Stomach smooth muscle (tissue), 2 donors: Measurements from ENCODE around the gene ETNPPL.
"Not testable (repeated sequence)": the region's sequence is repeated elsewhere in the genome, so short reads cannot be mapped to it uniquely, and the experiment has no call there.

Source experiments
- H3K27ac ChIP-seq: one replicate; pipeline ENCODE4 v1.7.0; 2013; ENCODE audit warnings: mild to moderate bottlenecking, low read length, inconsistent platforms
- H3K27me3 ChIP-seq, 2 donors: one replicate each; pipeline ENCODE4 v1.7.0; 2013; ENCODE audit warnings: low read length in 2 of 2; ENCODE audit not compliant: insufficient read depth in 2 of 2, control insufficient read depth in 1 of 2
- H3K36me3 ChIP-seq, 2 donors: one replicate each; pipeline ENCODE4 v1.7.0; 2013; ENCODE audit warnings: low read length in 2 of 2; ENCODE audit not compliant: control insufficient read depth in 2 of 2, insufficient read depth in 2 of 2
- H3K4me1 ChIP-seq: one replicate; pipeline ENCODE4 v1.7.0; 2013; ENCODE audit warnings: low read length; ENCODE audit not compliant: control insufficient read depth, insufficient read depth
- H3K4me3 ChIP-seq, 2 donors: one replicate each; pipeline ENCODE4 v1.7.0; 2013; ENCODE audit warnings: low read length in 2 of 2
- H3K9ac ChIP-seq, 2 donors: one replicate each; pipeline ENCODE4 v1.7.0; 2013; ENCODE audit warnings: low read length in 2 of 2, mild to moderate bottlenecking in 1 of 2
- H3K9me3 ChIP-seq, 2 donors: one replicate each; pipeline ENCODE4 v1.7.0; 2013; ENCODE audit warnings: low read length in 2 of 2; ENCODE audit not compliant: control insufficient read depth in 2 of 2
- donor health status: healthy.
- donor health status: Pancreatic carcinoma.

The ETNPPL gene

DNA sequence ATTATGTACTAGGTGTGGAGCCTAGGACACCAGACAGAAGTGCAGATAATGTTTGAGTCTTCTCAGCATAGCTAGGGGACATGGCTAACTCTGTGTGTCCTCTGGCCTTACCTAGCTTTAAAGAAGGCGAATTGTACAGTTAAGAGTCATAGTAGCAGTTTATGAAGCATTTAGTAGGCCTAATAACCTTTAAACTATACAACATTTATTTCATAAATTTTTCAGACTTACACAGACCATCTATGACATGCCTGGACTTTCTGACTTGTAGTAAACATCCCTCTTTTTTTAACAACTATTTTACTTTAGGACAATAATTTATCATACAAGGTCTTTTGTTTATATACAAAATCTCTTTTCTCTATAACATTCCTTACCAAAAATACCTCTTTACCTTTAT lies 37.4 kb downstream of the ETNPPL start:
- no peak overlapping the region for H3K4me3 ChIP-seq
- no peaks in the 10 kb centered on the region for H3K36me3 ChIP-seq
- H3K9ac ChIP-seq, result no peak overlapping the region
- no peak overlapping the region for H3K27ac ChIP-seq
- H3K27me3 ChIP-seq, result no peaks in the 10 kb centered on the region
- no peaks in the 10 kb centered on the region for H3K4me1 ChIP-seq
- no peaks in the 10 kb centered on the region for H3K9me3 ChIP-seq

DNA sequence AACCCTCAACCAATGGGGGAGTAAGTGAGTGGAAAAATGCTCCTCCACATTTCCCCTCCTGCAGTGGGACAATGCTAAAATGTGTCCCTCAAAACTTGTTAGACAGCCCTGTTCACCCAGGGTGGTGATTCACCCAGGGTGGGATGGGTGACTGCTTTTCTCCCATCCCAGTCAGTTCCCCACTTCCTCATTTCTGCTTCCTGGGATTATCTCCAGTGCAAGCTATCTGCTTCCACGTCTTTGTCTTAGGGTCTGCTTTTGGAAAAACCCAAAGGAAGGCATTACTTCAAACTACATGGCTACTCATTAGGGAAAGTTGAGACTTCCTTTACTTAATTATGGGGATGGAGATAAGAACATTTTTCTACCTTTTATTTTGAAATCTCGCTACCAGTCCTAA lies 45.5 kb downstream of the ETNPPL start:
- Histone ChIP-seq H3K27me3 (no peaks in the 10 kb centered on the region), H3K9me3 (no peaks in the 10 kb centered on the region), H3K4me1 (no peaks in the 10 kb centered on the region), H3K27ac (no peak overlapping the region), H3K9ac (no peak overlapping the region), H3K4me3 (no peak overlapping the region), H3K36me3 (no peaks in the 10 kb centered on the region)

GRCh38 chr4:108716340-108716739 lies 46.5 kb downstream of the ETNPPL start:
- Histone ChIP-seq H3K27ac (no peak overlapping the region), H3K4me1 (no peaks in the 10 kb centered on the region)

GRCh38 chr4:108714880-108715279 lies 48.0 kb downstream of the ETNPPL start:
- Histone ChIP-seq H3K9me3 (no peaks in the 10 kb centered on the region), H3K4me1 (no peaks in the 10 kb centered on the region)

More at GRCh38 chr4:108716340-108716739, 46.5 kb downstream of the ETNPPL start:
- Histone ChIP-seq H3K9ac (no peak overlapping the region), H3K4me3 (no peak overlapping the region), H3K27me3 (no peaks in the 10 kb centered on the region), H3K9me3 (no peaks in the 10 kb centered on the region), H3K36me3 (no peaks in the 10 kb centered on the region)

GRCh38 chr4:108710578-108710977 lies 52.3 kb downstream of the ETNPPL start:
- H3K9me3 ChIP-seq, H3K9ac ChIP-seq, H3K4me3 ChIP-seq, H3K27ac ChIP-seq, H3K27me3 ChIP-seq, H3K4me1 ChIP-seq, H3K36me3 ChIP-seq: not testable (repeated sequence)

More at GRCh38 chr4:108714880-108715279, 48.0 kb downstream of the ETNPPL start:
- Histone ChIP-seq H3K27me3 (no peaks in the 10 kb centered on the region), H3K27ac (no peak overlapping the region), H3K4me3 (no peak overlapping the region), H3K9ac (no peak overlapping the region), H3K36me3 (no peaks in the 10 kb centered on the region)

- H3K4me1 ChIP-seq, result no peaks in the 10 kb centered on the region
- no peaks in the 10 kb centered on the region for H3K36me3 ChIP-seq
- H3K9me3 ChIP-seq, result no peaks in the 10 kb centered on the region
- H3K9ac ChIP-seq, result no peak overlapping the region
- no peaks in the 10 kb centered on the region for H3K27me3 ChIP-seq
- no peak overlapping the region for H3K27ac ChIP-seq
- H3K4me3 ChIP-seq, result no peak overlapping the region
These were observed 53.1 kb downstream of the ETNPPL start for GRCh38 chr4:108709722-108710121.

GRCh38 chr4:108709234-108709633 lies 53.6 kb downstream of the ETNPPL start:
- Histone ChIP-seq H3K9me3 (no peaks in the 10 kb centered on the region), H3K4me3 (no peak overlapping the region), H3K9ac (no peak overlapping the region), H3K36me3 (no peaks in the 10 kb centered on the region), H3K27ac (no peak overlapping the region), H3K4me1 (no peaks in the 10 kb centered on the region), H3K27me3 (no peaks in the 10 kb centered on the region)

- Histone ChIP-seq H3K27ac (no peak overlapping the region), H3K4me3 (no peak overlapping the region), H3K27me3 (no peaks in the 10 kb centered on the region), H3K9me3 (no peaks in the 10 kb centered on the region), H3K4me1 (no peaks in the 10 kb centered on the region), H3K36me3 (no peaks in the 10 kb centered on the region), H3K9ac (no peak overlapping the region)
These were observed 56.6 kb downstream of the ETNPPL start for GRCh38 chr4:108706289-108706688.

DNA sequence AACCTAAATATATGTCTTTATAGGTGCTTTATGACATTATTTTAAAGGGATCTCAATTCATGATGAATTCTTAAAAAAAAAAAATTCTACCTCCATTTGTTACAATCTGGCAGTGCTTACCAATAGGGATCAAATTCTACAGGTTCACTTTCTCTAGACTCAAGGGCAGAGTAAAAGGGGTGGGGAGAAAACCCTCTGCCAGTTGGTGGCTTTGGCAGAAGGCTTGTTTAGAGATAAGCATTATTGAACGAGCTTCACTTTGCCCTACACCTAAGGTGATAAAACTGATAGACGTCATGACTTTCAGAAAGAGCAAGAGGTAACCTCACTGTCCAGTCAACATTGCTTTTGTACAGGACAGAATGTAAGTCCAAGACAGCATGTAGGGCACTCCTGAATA lies 58.9 kb downstream of the ETNPPL start:
- no peak overlapping the region for H3K9ac ChIP-seq
- no peaks in the 10 kb centered on the region for H3K36me3 ChIP-seq
- no peak overlapping the region for H3K4me3 ChIP-seq
- H3K27ac ChIP-seq, result no peak overlapping the region
- H3K9me3 ChIP-seq, result no peaks in the 10 kb centered on the region
- no peaks in the 10 kb centered on the region for H3K4me1 ChIP-seq
- H3K27me3 ChIP-seq, result no peaks in the 10 kb centered on the region

DNA sequence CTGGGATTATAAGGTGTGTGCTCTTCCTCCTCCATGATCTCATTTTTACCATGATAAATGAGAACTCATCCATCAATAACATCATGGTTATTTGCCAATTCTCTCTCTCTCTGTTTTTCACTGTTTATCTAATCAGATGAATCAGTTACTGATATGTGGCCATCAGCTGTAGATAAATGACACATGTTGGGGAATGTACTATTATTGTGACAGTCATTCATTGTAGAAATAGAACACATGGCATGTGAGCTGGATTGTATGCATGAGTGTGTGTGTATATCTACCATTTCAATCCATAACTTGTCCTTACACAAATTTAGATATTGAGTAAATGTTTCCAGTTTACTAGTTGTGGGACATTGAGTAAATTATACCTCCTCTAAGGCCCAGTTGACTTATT lies 59.5 kb downstream of the ETNPPL start:
- no peaks in the 10 kb centered on the region for H3K4me1 ChIP-seq
- H3K9me3 ChIP-seq, result no peaks in the 10 kb centered on the region
- H3K36me3 ChIP-seq, result no peaks in the 10 kb centered on the region
- H3K27me3 ChIP-seq, result no peaks in the 10 kb centered on the region
- H3K27ac ChIP-seq, result no peak overlapping the region
- H3K4me3 ChIP-seq, result no peak overlapping the region
- H3K9ac ChIP-seq, result no peak overlapping the region

DNA sequence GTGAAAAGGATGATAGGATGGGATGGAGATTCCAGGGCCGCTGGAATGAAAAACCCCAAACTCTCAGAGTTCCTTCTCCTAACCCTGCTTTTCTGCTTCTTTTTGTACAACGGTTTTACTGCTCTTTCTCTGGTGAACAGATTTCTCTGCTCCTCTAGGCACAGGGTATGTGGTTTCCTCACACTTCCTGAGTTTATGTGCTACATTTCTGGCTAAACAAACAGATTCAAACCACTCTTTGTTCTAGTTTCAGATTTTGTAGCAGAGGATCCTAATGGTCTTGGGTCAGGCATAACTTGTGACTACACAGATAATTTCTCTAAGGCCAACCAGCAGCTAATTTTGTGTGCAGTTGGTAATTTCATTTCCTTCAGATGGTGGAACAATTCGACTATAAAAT lies 59.9 kb downstream of the ETNPPL start:
- Histone ChIP-seq H3K4me3 (no peak overlapping the region), H3K4me1 (no peaks in the 10 kb centered on the region), H3K36me3 (no peaks in the 10 kb centered on the region), H3K9me3 (no peaks in the 10 kb centered on the region), H3K27me3 (no peaks in the 10 kb centered on the region), H3K9ac (no peak overlapping the region), H3K27ac (no peak overlapping the region)
